GM19455 (cell line): ENCODE measurements around the gene CASQ2.

Source experiments
- ATAC-seq: cut with Tn5 transposase; IDR thresholded peaks from one replicate; pipeline ENCODE4 v1.9.1; 2021; ENCODE audit not compliant: unreplicated experiment

CASQ2 gene

DNA sequence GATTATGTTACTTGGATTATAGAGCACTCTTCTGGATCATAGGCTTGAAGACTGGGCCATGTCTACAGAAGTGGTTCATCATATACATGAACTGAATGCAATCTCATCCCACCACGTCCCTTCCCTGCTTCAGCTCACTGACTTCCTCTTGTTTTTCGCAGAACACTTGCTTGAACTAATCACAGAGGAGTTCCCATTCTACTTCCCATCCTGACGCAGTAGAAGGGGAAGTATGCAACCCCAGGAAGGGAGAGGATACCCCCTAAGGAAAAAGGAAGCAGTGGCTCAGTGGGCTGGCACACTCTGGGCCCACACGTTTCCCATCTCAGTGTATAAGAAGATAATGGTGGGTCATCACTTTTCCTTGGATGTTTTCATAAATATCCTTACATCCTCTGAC lies 36.2 kb downstream of the CASQ2 start:
- no peak for ATAC-seq

DNA sequence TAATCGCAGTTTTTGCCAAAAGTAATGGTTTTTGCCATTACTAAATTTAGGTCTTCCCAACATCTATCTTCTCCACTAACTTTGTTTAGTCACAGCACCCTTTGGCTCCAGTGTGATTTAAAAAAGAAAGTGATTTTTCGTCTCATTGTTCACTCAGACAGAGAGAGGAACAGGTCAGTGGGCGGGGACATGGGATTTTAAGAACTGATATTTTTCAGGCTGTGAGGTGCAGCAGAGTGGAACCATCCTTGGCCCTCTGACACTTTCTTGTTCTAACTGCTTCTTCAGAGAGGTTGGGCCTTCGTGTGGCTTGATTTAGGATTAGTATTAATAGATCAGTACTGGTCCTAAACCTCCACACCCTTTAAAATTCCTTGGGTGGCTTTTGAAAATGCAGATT lies 38.8 kb downstream of the CASQ2 start:
- ATAC-seq: peak; percentile 86

DNA sequence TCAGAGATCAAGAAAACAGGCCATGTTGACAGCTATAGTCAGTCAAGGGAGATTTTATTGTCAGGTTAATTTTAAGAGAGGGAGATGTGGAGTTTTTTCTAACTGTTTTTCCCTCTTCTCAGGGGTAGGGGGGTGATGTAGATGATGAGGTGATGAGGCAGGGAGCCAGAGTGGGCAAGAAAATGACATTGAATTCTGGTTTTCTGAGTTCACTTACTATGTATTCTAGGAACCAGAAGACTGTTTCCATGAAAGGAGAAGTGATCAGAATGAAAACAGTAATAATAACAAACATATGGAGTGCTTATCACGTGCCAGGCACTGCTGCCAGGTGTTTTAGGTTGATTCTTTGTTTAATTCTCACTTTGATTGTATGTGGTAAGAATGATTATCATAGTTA lies 40.2 kb downstream of the CASQ2 start:
- no peak for ATAC-seq

DNA sequence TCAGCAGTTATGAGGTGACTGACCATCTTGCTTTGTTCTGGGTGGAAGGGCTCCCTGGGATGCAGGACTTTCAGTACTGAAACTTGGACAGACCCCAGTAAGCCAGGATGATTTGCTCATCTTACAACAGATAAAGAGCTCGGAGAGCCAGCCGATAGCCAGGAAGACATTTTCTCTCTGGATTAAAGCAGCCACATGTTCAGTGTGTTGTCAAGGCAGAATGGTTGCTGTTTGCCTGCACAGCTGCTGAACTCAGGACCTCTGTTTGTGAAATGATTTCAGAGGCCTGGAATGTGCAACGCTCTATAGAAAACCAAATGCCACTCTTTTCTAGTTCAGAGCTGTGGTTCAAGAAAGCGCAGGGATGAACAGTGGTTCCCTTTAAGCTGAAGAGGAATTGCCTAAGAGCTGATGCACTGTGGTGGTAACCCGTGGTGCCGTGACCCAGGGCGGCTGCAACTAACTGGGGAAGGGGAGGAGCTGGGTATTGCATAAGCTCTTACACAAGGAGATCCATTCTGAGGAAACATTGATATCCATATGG lies 40.7 kb downstream of the CASQ2 start:
- no peak for ATAC-seq

- ATAC-seq: no peak
These were observed 41.9 kb downstream of the CASQ2 start for GRCh38 chr1:115726570-115726969.

GRCh38 chr1:115726161-115726560 lies 42.4 kb downstream of the CASQ2 start:
- ATAC-seq: no peak

- ATAC-seq: no peak
These were observed 42.9 kb downstream of the CASQ2 start for GRCh38 chr1:115725600-115725999.

DNA sequence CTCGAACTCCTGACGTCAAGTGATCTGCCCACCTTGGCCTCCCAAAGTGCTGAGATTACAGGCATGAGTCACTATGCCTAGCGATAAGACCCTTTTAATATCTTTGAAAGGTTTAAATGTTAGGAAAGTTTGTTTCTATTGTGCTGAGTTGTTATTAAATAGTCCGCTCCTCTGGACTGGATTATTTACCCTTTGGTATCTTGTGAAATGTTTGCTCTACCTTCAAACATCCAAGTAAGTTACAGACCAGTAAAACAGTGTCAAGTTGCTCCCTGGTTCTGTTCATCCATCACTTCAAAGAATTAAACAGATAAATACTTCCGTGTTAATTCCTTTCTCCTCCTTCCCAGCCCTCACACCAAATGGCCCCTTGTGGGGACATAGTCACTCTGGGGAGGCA lies 44.8 kb downstream of the CASQ2 start:
- ATAC-seq: no peak

DNA sequence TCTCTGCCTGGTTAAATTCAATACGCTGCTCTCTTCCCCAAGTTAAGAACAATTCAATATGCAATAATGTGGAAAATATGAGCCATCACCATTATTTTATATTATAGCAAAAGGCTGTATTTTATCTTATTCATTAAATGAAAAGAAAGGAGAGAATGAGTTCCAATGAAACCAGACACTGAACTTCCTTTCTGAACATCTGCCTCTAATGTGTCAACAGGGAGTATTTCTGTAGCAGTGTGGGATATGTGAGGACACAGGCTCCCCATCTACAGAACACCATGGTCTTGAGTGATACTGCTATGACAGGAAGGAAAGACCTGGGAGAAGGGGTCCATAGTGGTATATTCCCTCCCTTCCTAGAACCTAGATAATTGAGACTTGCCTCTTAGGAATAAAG lies 46.3 kb downstream of the CASQ2 start:
- no peak for ATAC-seq

DNA sequence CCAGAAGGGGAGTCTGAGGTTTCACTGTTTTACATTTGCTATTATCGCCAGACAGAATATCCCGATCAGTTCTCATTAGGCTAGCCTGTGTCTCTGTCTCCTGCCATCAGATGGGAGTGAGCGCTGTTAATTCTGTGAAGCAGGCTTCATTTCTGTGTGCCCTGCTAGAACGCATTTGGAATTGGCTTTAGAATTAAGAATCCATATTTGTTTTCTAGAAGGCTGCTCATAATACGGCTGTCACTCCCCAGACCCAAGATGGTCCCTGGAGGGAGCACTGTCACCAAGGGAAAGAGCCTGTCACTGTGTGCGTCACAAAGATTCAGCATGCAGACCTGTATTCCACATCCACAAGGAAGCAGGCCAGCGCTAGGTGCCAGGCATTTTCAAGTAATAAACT lies 49.2 kb downstream of the CASQ2 start:
- ATAC-seq: no peak

- ATAC-seq: no peak
These were observed 50.3 kb downstream of the CASQ2 start for GRCh38 chr1:115718011-115718754.

DNA sequence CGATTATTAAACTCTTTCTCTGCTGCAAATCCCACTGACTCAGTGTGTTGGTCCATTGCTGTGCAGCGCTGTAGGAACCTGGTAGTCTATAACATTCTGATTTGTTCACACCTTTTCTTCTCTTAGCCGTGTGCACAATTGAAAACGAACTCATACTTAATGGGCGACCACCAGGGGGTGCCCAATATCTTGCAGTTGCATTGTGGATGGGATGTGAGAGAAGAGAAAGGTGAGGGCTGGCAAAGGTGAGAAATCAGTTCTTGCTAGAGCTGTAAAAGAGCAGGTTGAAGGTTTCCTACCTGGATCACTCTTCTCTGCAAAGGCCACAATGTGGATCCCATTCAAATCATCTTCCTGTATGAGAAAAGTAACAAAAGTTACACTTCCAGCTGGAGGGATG lies 51.0 kb downstream of the CASQ2 start:
- ATAC-seq: no peak

- ATAC-seq: no peak
These were observed 53.9 kb downstream of the CASQ2 start for GRCh38 chr1:115714572-115715141.

GRCh38 chr1:115713906-115714305 lies 54.6 kb downstream of the CASQ2 start:
- no peak for ATAC-seq

DNA sequence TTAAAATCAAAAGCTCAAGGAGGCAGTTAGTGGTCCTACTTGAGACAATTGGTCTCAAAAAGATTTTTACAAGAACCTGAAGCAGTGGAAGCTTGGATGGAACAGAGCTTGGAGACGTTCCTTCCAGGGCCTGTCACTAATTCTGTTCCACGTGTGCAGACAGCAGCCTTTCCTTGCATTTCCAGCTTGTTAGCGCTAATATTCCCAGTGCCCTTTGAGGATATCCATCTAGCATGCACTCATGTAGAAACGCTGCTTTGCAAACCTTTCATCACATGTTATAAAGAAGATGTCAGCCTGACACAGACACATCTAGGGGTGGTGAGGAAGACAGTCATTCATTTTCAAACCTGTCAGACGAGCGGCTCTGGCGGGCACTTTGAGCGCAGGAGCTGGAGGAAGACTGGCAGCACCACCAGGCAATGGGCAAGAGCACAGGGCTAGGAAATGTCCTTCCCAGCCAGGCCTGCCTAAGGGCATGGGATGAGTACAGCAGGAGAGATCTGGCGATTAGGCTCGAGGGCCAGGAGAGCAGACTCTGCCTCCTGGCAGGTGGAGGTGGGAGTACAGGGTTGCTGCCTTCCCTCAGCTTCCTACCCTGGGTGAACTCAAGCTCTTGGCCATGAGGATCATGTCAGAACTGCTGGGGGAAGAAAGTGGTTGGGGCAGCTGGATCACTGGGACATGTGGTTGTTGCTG lies 55.5 kb downstream of the CASQ2 start:
- ATAC-seq: no peak

DNA sequence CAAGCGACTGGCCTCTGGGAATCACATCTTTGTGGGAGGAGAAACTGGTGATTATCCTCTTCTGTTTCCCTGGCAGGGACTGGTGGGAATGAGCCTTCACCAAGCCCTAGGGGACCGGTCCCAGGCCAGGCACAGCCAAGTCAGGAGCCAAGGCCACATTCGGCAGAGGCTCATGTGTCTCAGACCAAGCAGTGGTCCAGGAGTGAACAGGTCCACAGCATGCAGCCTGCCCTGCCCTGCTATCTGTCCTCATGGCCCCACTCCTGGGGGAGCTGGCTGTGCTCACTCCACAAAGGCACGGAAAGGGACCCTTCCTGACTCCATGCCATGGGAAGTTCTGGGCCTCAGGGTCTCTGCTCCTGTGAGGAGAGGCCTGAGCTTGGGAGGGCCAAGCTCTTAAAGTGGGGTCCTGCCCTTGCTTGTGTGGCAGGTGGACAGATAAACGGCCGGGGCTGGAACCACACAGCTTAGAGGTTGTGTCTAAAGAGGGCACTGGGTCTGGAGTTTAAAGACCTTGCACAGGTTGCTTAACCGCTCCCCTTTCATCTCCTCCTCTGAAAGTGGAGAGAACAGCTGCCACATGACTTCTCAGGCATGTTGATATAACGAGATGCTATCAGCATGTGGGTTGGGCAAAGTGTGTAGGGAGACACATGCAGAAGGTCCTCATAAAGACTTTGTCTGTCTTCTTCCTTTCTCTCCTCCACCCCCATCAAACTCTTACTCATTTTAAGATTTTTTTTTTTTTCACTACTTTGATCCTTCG lies 57.5 kb downstream of the CASQ2 start:
- ATAC-seq: no peak

DNA sequence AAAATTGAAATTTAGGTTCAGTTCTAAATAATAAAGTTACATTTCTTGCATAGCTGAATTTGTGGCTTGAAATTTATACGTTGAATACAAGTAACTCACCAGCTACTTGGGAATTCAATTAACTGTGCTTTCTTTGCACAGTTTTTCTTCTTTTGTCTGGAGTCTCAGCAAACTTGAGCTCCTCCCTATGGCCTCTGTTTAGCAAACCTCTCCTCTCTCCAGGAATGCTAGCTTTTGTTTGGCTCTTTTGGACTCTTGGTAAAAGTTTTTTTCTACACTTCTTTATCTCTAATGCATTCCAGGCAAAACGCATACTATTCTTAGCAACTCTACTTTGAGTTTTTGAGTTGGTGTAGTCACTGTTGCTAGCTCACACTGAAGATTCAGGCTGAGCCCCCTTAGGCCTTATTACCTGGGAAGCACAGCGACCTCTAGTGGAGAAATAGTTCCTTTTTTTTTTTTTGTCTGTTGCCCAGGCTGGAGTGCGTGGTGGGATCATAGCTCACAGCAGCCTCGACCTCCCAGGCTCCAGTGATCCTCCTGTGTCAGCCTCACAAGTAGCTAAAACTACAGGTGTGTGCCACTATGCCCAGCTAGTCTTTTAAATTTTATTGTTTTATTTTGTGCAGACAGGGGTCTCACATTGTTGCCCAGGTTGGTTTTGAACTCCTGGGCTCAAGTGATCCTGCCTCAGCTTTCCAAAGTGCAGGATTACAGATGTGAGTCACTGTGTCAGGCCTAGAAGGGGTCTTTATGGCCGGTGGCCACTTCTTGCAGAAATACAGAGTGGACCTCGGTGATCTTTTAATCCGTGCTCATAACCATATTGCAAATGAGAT lies 61.7 kb downstream of the CASQ2 start:
- ATAC-seq: no peak

GRCh38 chr1:115705963-115706362 lies 62.6 kb downstream of the CASQ2 start:
- no peak for ATAC-seq

DNA sequence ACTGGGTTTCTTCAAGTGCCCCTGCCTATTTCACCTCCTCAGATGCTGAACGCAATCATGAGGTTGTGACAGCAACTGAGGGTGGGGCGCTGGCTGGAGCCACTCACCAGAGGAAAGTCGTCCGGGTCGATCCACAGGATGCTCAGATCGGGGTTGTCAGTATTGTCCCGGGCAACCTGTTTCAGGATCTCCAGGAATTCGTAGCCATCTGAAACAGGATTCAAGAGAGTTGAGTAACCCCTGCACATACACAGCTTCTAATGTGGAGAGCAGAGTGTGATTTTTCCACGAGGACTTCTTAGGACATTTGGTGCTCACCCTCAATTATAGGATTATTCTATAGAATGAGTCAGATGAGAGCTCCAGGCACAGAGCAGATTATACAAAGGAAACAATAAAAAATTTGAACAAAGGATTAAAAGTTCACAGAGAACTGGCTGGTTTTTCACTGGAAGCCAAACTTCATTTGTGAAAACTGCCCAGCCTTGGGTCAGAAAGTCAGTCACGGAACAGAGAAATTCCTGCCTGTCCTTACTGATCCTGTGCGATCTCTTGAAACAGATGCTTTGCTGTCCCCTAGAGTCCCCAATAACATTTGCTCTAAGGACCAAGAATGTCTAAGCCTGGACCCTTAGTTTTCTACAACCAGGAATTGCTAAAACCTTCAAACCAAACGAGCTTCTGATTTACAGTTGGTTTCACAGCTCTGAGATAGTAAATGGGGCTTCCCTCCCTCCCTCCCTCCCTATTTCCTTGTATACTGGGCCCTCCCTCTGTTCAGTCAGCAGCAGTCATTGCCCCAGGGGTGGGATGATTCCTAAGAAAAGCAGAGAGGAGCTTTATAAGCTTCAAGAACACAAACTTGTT lies 63.2 kb downstream of the CASQ2 start:
- ATAC-seq: no peak

- ATAC-seq: no peak
These were observed 65.6 kb downstream of the CASQ2 start for GRCh38 chr1:115702959-115703358.
